ENCODE results near the gene MRPL28.
A peak's percentile ranks its signal among the peaks of the same experiment; 100 is the strongest.
"Not testable (repeated sequence)": the region's sequence is repeated elsewhere in the genome, so short reads cannot be mapped to it uniquely, and the experiment has no call there.

MRPL28 gene

GRCh38 chr16:373020-373598 lies 2.8 kb upstream of the MRPL28 start:
- no peak for DNase-seq (ENCODE audit: low read depth)

GRCh38 chr16:372302-372983 lies 2.1 kb upstream of the MRPL28 start:
- DNase-seq (ENCODE audit: low read depth): no peak

DNA sequence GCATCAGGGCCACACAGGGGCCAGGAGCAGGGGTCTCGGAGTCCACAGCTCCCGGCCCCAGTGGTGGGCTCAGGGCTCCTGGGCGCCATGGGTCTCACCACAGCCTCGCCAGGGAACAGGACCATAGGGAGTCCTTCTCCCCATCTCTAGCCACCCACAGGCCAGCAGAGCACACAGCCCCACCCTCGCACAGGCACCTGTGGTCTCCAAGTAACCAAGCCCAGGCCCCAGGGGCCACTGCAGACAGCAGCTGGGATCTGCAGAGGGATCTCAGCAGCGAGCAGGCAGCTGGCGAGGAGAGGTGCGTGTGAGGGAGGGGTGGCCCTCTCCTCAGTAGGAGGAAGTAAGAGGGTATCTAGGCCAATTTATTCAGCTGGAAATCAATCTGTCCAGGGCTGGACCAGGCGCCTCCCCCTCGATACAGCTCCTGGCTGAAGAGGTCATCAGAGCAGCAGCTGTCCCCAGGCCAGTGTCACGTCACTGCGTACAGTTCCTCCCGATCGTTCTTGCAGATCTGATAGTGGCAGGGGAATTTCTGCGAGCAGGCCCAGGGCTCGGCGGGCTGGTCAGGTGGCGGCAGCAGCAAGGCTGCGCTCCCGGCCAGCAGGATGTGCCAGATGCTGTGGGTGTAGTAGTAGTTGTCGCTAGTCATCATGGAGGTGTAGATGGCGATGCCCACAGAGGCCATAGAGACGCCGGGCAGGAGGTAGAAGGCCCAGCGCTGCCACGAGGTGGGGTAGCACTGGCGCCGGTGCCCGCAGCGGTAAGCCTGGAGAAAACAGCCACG lies 1.4 kb upstream of the MRPL28 start:
- no peak for DNase-seq (ENCODE audit: low read depth)

- no peak for DNase-seq (ENCODE audit: low read depth)
These were observed 709 bp upstream of the MRPL28 start for GRCh38 chr16:370979-371514.

DNA sequence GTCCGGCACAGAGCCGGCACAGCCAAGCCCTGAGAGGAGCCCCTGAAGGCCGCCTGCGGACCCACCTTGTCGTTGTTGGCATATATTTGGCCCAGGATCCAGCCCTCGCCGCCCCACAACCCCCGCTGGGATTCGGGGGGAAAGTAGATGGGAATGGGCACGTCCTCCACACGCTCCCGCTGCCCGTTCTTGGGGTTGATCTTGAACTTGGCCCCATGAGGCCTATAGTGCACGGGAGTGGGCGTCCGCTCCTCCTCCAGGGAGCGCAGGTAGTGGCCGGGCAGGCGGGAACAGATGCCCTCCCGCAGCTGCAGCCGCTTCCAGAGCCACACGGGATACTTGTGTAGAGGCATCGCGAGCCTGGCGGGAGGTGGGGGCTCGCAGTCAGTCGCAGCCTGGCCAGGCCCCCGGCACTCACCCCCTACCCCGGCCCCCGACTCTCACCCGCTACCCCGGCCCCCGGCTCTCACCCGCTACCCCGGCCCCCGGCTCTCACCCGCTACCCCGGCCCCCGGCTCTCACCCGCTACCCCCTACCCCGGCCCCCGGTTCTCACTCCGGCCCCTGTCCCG lies 387 bp downstream of the MRPL28 start:
- DNase-seq (ENCODE audit: low read depth): peak; percentile 14

DNA sequence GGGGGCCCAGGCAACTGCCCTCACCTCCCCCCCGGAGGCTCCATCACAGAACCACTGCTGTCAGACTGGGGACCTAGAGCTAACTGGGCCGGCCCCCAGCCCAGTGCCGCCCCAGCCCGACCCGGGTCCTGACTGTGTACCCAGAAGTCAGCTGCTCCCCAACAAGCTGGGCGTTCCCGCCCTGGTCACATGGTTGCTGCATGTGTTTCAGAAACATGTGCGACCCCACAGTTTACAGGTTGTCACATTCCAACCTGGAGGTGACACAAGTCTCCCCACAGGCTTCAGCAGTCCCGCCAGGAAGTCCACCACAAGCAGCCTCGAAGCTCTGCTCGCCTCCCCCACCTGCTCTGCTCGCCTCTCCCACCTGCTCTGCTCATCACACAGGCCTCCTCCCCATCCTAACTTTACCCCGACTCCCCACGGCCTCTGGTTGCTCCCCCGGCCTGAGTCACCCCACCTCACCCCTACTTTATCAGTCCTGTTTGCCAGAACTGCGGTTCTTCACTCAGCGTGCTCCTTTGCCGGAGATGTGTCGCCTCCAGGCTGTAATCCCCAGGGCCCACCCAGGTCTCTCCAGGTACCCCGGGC lies 968 bp downstream of the MRPL28 start:
- DNase-seq (ENCODE audit: low read depth): peak; percentile 33

GRCh38 chr16:368388-369158 lies 1.8 kb downstream of the MRPL28 start:
- no peak for DNase-seq (ENCODE audit: low read depth)

DNA sequence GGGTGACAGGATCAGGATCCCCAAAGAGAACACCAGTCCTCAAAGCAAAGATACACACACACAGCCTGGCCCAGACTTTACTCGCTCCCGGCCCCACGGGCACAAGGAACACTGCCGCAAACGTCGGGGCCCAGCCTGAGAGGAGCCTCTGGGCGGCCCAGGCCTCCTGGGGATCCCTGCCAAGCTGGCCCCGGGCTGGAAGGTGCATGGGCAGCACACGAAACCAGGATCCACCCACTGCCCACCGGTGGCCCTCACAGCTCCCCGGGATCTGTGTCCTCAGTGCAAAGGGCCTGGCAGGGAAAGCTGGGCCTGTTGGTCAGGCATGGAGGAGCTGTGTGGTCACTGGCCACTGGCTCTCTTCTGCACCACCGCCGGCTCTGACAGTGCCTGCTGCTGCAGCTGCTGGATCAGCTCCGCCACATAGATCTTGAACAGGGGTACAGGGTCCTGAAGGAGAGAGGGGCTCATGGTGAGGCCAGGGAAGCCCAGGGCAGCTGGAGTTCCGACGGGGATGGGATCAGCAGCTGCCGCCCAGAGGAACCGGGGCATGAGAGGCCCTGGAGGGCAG lies 2.9 kb downstream of the MRPL28 start:
- DNase-seq (ENCODE audit: low read depth): no peak

GRCh38 chr16:366476-366875 lies 3.9 kb downstream of the MRPL28 start:
- DNase-seq (ENCODE audit: low read depth): no peak

GRCh38 chr16:364595-365491 lies 5.5 kb downstream of the MRPL28 start:
- no peak for DNase-seq (ENCODE audit: low read depth)

- no peak for DNase-seq (ENCODE audit: low read depth)
These were observed 6.4 kb downstream of the MRPL28 start for GRCh38 chr16:363766-364490.

GRCh38 chr16:363110-363765 lies 7.1 kb downstream of the MRPL28 start:
- DNase-seq (ENCODE audit: low read depth): no peak

GRCh38 chr16:362702-362999 lies 7.7 kb downstream of the MRPL28 start:
- not testable (repeated sequence) for DNase-seq (ENCODE audit: low read depth)

GRCh38 chr16:361872-362701 lies 8.3 kb downstream of the MRPL28 start:
- peak; percentile 59 for DNase-seq (ENCODE audit: low read depth)

GRCh38 chr16:361341-361871 lies 8.9 kb downstream of the MRPL28 start:
- no peak for DNase-seq (ENCODE audit: low read depth)

DNA sequence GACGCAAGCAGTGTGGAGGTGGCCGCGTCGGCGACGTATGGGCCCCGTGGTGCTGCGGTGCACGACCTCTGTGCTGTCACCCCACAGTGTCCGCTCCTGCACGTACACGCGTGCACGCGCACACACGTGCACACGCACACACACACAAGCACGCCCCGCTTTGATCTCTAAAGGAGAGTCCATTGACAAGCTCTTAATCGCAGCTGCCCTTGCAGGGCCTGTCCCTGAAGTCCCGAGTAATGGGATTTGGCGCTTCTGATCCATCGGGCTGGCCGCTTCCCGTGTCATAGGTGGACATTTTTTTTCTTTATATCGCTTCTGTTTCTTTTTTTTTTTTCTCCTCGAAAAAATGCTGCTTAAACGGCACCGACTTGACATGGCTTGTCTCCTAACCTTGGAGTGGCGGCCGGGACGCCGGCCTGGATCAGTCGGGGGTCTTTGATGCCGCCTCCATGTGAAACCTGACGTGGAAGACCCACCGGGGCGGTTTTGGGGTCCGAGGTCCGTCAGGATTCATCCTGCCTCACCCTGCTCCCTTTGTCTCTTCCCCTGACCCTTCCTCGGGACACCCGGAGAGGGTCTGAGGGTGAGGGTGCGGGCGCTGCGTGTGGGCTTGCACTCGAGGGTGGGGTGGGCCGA lies 9.5 kb downstream of the MRPL28 start:
- no peak for DNase-seq (ENCODE audit: low read depth)

Data from amniotic epithelial cell (primary cell).